ENCODE measurements around the gene TGFBR3. TPM values are rescaled to one million over a fixed set of nuclear protein-coding genes. Genes with fewer than 3 reads are reported as not detected.

The TGFBR3 gene
- total RNA-seq, 1 experiment from 2014 or later: 7.7 TPM

DNA sequence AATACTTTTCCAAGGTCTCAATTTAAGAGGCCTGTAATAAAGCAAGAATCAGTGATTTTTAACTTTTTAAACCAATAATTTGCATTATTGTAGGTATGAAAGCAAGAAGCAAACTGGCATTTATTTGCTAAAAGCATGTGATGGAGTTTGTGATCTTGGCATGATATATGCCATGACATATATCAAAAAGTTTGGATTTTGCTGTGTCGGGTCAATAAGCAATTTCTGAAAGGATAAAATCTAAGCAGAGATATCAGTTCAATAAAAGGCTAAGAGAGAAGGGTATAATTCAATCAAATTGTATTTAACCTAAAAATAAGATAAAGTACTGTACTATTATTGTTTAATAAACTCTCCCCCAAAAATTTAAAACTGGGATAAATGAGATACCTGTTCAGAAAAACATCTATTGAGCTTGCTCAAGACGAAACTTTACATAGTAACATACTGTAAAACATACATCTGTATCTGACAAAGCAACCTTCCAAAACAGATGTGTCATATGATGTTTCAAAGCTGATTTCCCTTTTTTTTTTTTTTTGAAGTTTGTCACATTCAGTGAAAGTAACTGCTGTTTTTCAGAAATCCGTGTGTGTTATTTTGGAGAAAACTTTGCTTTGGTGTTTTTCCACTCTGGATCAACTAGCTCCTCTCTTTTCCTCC, 74.5 kb downstream of the TGFBR3 start:
- Histone ChIP-seq H3K4me3 (no peak overlapping the region), H3K9me3 (replicated peaks) (no peaks in the 10 kb centered on the region), H3K36me3 (no peaks in the 10 kb centered on the region), H3K27ac (no peak overlapping the region), H3K27me3 (no peaks in the 10 kb centered on the region), H3K4me1 (peaks cover 12% of the 10 kb centered on the region)
- DNase-seq: no peak

DNA sequence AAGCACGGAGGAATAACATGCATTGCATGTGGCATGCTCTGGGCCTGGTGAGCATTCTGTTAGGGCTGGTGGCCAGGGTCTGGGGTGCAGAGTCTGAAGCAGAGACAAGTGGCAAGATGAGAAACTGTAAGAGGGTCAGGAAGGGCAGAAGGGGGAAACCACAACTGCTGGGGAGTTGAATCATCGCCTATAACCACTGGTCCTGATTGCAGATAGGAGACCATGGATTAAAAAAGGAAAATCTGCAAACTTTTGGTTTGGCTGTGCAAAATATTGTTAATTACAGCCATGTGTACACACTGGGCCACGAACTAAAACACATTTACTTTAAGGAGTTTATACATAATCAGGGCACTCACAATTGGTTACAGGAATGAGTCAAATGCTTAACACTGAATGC, 76.6 kb downstream of the TGFBR3 start:
- Histone ChIP-seq H3K4me1 (peaks cover 26% of the 10 kb centered on the region), H3K27me3 (no peaks in the 10 kb centered on the region), H3K9me3 (replicated peaks) (no peaks in the 10 kb centered on the region), H3K36me3 (no peaks in the 10 kb centered on the region), H3K4me3 (no peak overlapping the region), H3K27ac (no peak overlapping the region)
- no peak for DNase-seq

DNA sequence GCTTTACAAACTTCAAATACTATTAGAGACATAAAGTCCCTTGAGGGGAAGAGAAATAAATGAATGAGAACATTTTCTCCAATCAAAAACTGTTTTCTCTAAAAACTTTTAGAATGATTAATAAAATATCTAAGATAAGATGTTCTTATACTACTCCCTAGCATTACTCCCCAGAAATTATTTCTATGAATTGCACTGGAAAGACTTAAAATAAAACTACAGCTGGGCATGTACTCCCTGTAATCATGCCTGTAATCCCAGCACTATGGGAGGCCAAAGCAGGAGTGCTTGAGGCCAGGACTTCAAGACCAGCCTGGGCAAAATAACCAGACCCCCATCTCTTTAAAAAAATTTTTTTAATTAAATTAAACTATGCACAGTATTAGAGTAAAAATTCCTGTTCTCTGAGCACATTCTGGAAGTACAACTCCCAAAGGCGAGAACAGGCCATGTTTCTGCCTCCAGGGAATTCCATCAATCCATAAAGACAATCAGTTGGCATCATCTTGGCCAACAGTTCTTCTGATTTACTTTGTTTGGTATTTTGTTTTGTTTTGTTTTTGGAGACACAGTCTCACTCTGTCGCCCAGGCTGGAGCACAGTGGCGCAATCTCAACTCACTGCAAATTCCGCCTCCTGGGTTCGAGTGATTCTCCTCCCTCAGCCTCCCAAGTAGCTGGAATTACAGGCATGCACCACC, 77.9 kb downstream of the TGFBR3 start:
- DNase-seq: no peak
- no peak overlapping the region for H3K27ac ChIP-seq

GRCh38 chr1:91806769-91807700, 78.9 kb downstream of the TGFBR3 start:
- H3K4me1 ChIP-seq: peaks cover 26% of the 10 kb centered on the region
- H3K27me3 ChIP-seq: no peaks in the 10 kb centered on the region
- peak overlapping the region; percentile 21; the same call in 1 of the 2 replicates for H3K27ac ChIP-seq
- H3K4me3 ChIP-seq: no peak overlapping the region
- DNase-seq: peak; percentile 50 to 79
- no peaks in the 10 kb centered on the region for H3K36me3 ChIP-seq
- no peaks in the 10 kb centered on the region for H3K9me3 ChIP-seq (replicated peaks)

More for the DNA sequence above, 77.9 kb downstream of the TGFBR3 start:
- H3K4me3 ChIP-seq: no peak overlapping the region
- no peaks in the 10 kb centered on the region for H3K27me3 ChIP-seq
- H3K9me3 ChIP-seq (replicated peaks): no peaks in the 10 kb centered on the region
- H3K36me3 ChIP-seq: no peaks in the 10 kb centered on the region
- H3K4me1 ChIP-seq: peaks cover 26% of the 10 kb centered on the region

DNA sequence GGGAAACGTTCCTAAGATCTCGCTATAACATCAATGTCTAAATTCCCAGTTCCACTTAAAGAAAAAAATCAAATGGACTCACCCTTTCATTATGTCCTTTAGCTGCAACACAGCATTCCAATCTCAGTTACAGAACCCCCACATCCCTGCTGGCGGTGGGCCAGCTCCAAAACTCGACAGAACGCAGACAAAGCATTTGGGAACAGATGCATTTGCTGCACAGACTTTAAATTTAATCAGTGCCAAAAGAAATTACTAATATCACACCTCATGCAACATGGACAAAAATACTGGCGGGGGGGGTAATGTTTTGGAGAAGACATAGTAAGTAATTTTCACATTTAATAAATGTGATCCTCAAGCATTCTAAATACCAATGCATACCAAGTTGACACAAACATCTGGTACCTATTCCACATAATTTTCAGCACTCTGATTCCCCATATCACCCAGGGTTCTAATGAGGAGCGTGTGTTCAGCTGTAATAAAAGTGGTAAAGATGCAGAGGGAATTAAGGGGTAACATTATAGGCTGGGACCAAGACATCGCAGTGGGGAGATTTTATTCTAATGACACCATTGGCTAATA, 79.7 kb downstream of the TGFBR3 start:
- Histone ChIP-seq H3K27ac (peak overlapping the region; percentile 21; the same call in 1 of the 2 replicates), H3K27me3 (no peaks in the 10 kb centered on the region), H3K4me1 (peaks cover 26% of the 10 kb centered on the region), H3K9me3 (replicated peaks) (no peaks in the 10 kb centered on the region), H3K4me3 (no peak overlapping the region), H3K36me3 (no peaks in the 10 kb centered on the region)
- DNase-seq: peak; percentile 62 to 68

DNA sequence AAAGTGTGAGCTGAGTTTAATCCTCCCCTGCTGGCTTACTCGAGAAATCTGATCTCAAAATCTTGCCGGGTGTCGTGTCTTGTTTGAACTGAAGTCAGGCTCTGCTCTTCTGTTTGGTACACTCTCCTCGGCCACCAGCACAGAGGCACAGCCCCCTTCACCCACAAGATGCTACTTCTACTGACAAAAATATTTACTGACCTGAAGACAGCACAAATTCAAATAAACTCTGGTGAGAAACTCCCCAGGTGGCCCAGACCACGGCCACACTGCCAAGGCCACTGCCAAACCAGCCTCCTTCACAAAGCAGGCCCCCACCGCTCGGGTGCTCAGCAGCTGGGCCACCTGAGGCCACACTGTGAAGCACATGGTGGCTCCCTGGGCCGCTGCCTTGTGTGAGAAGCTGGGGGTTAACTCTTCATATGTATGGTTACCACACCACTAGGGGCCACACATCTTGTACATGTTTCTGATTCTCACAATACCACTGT, 80.6 kb downstream of the TGFBR3 start:
- no peak overlapping the region for H3K4me3 ChIP-seq
- H3K27me3 ChIP-seq: no peaks in the 10 kb centered on the region
- no peaks in the 10 kb centered on the region for H3K36me3 ChIP-seq
- H3K27ac ChIP-seq: no peak overlapping the region
- peaks cover 26% of the 10 kb centered on the region for H3K4me1 ChIP-seq
- no peaks in the 10 kb centered on the region for H3K9me3 ChIP-seq (replicated peaks)
- peak in 1 of 2 experiments; percentile 26 for DNase-seq

- Histone ChIP-seq H3K27ac (no peak overlapping the region), H3K4me3 (no peak overlapping the region), H3K4me1 (peaks cover 26% of the 10 kb centered on the region), H3K36me3 (no peaks in the 10 kb centered on the region), H3K27me3 (no peaks in the 10 kb centered on the region), H3K9me3 (replicated peaks) (no peaks in the 10 kb centered on the region)
- DNase-seq: no peak
These were observed 81.4 kb downstream of the TGFBR3 start for GRCh38 chr1:91804546-91805023.

DNA sequence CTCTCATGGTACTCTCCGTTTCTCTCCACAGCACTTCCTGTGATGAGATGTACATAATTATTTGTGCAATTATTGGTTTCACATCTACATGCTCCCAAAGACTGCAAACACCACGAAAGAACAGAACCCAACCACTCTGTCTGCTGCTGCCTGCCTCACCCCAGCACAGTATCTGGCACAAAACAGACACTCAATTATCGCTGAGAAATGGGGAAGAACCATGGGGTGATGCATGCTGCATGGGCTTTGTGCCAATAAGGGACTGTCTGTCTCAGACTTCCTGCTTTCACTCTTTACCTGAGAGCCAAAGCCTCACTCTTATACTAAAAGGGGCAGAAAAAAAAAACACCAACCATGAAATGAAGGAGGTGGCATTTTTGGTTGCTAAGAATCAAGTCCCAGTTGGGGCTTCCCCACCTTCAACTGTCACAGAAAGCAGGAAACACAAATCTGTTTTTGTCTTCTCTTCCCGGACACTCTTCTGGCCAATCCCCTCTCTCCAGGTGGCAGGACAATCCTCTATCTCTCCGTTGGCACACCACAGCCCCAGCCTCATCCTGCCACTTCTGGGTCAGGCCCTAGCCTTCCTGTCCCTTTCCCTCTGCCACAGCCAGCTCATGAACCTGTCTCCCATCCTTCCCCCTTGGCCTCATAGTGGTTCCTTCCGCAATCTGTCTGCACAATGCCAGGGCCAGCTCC, 82.0 kb downstream of the TGFBR3 start:
- no peak overlapping the region for H3K4me3 ChIP-seq
- H3K9me3 ChIP-seq (replicated peaks): no peaks in the 10 kb centered on the region
- no peaks in the 10 kb centered on the region for H3K27me3 ChIP-seq
- peaks cover 26% of the 10 kb centered on the region for H3K4me1 ChIP-seq
- DNase-seq: no peak
- H3K27ac ChIP-seq: no peak overlapping the region
- H3K36me3 ChIP-seq: no peaks in the 10 kb centered on the region

- H3K4me3 ChIP-seq: no peak overlapping the region
- H3K4me1 ChIP-seq: peaks cover 26% of the 10 kb centered on the region
- DNase-seq: no peak
- no peak overlapping the region for H3K27ac ChIP-seq
- no peaks in the 10 kb centered on the region for H3K36me3 ChIP-seq
- no peaks in the 10 kb centered on the region for H3K9me3 ChIP-seq (replicated peaks)
- no peaks in the 10 kb centered on the region for H3K27me3 ChIP-seq
These were observed 82.8 kb downstream of the TGFBR3 start for GRCh38 chr1:91803123-91803522.

GRCh38 chr1:91801496-91802115, 84.3 kb downstream of the TGFBR3 start:
- Histone ChIP-seq H3K36me3 (no peaks in the 10 kb centered on the region), H3K9me3 (replicated peaks) (no peaks in the 10 kb centered on the region), H3K4me1 (peaks cover 15% of the 10 kb centered on the region), H3K27me3 (no peaks in the 10 kb centered on the region), H3K27ac (no peak overlapping the region), H3K4me3 (no peak overlapping the region)
- no peak for DNase-seq

- Histone ChIP-seq H3K4me1 (no peaks in the 10 kb centered on the region), H3K36me3 (no peaks in the 10 kb centered on the region)
These were observed 86.1 kb downstream of the TGFBR3 start for GRCh38 chr1:91799863-91800262.

DNA sequence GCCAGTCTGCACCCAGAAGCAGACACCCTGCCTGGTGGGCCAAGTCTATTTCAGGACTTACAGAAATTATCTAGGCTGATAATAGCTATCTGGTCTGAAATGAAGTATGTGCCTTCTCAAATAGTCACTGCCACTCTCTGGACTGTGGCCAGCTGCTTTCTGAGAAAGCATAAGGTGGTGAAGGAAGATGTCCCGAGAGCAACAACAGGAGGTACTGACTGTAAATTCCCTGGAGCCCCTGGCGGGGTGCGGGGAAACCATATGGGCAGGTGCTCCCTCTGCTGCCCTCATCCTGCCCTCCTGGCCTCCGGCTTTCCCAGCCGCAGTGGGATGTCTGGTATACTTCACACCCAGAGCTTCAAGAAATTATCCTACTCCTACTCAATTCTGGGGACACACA, 86.8 kb downstream of the TGFBR3 start:
- H3K4me3 ChIP-seq: no peak overlapping the region
- H3K36me3 ChIP-seq: no peaks in the 10 kb centered on the region
- no peak overlapping the region for H3K27ac ChIP-seq
- H3K4me1 ChIP-seq: no peaks in the 10 kb centered on the region
- no peaks in the 10 kb centered on the region for H3K27me3 ChIP-seq
- 0 out of 2 replicates have a peak, but pooled peaks cover 3% of the 10 kb centered on the region for H3K9me3 ChIP-seq (replicated peaks)
- no peak for DNase-seq

More at GRCh38 chr1:91799863-91800262, 86.1 kb downstream of the TGFBR3 start:
- DNase-seq: no peak
- Histone ChIP-seq H3K9me3 (replicated peaks) (no peaks in the 10 kb centered on the region), H3K27me3 (no peaks in the 10 kb centered on the region), H3K27ac (no peak overlapping the region), H3K4me3 (no peak overlapping the region)

DNA sequence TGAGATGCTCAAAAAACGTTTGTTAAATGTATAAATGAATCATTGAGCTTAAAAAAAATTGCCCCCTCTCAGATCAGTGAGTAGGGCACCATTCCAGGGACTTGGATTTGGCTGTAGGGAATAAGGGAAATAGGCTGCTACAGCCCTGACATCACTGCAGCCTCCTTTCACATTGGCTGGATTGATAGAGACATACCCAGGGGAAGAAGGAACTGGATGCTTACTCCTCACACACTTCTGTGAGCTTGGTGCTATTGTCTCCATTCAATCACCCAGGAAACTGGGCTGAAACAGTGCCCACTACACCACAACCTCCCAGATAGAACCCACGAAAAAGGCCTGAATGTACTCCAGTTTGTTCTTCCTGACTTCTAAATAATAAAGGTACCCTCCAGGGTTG, 87.2 kb downstream of the TGFBR3 start:
- Histone ChIP-seq H3K27me3 (no peaks in the 10 kb centered on the region), H3K27ac (no peak overlapping the region), H3K4me1 (no peaks in the 10 kb centered on the region), H3K9me3 (replicated peaks) (0 out of 2 replicates have a peak, but pooled peaks cover 3% of the 10 kb centered on the region), H3K4me3 (no peak overlapping the region), H3K36me3 (no peaks in the 10 kb centered on the region)
- no peak for DNase-seq
